ENCODE data around the gene EOLA2. TPM values are rescaled to one million over a fixed set of nuclear protein-coding genes. Genes with fewer than 3 reads are reported as not detected.
A peak's percentile ranks its signal among the peaks of the same experiment; 100 is the strongest.

EOLA2 gene
- total RNA-seq, 1 experiment from 2014 or later, result 27.8 TPM

DNA sequence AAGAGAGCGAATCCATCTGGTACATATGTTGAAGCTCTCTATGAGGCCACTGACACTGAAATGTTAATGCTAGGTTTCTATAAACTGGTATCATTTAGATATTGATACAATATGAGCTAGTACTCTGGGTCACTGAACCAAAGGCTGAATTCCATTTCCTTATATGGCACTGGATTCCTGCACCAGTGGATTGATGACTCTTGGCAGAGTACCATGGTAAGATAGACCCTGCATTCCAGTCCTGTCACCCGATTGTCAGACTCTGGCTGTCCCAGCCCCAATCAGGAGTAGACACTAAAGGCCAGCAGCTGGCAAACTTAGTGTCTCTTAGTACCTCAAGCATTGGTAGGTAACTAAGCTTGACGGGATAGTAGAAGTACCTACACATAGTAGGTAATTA is 44.0 kb upstream of the EOLA2 start:
- Histone ChIP-seq H3K9me3 (ENCODE audit: low read depth, low read length, poor library complexity, severe bottlenecking) (no peaks in the 10 kb centered on the region), H3K27me3 (replicated peaks; ENCODE audit: insufficient read depth, low read depth, low read length, poor library complexity) (no peaks in the 10 kb centered on the region), H3K4me1 (ENCODE audit: insufficient read depth, low read length, poor library complexity, severe bottlenecking) (no peaks in the 10 kb centered on the region), H3K27ac (ENCODE audit: low read depth, low read length, poor library complexity, severe bottlenecking) (no peak overlapping the region), H3K36me3 (ENCODE audit: insufficient read depth, low read length, poor library complexity, severe bottlenecking) (no peaks in the 10 kb centered on the region), H3K4me3 (ENCODE audit: low read depth, low read length, poor library complexity, severe bottlenecking) (no peak overlapping the region)
- POLR2A ChIA-PET (ENCODE audit: low non-redundant PET), result no interaction called here
- TF ChIP-seq, protein P1, sequence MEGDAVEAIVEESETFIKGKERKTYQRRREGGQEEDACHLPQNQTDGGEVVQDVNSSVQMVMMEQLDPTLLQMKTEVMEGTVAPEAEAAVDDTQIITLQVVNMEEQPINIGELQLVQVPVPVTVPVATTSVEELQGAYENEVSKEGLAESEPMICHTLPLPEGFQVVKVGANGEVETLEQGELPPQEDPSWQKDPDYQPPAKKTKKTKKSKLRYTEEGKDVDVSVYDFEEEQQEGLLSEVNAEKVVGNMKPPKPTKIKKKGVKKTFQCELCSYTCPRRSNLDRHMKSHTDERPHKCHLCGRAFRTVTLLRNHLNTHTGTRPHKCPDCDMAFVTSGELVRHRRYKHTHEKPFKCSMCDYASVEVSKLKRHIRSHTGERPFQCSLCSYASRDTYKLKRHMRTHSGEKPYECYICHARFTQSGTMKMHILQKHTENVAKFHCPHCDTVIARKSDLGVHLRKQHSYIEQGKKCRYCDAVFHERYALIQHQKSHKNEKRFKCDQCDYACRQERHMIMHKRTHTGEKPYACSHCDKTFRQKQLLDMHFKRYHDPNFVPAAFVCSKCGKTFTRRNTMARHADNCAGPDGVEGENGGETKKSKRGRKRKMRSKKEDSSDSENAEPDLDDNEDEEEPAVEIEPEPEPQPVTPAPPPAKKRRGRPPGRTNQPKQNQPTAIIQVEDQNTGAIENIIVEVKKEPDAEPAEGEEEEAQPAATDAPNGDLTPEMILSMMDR (conservative IDR thresholded peaks at IDR 0.05; ENCODE audit: low read depth, low read length), result no peak
- peak; percentile 14 for DNase-seq (ENCODE audit: low spot score)
- no TSS peak for BruUV-seq (replicated peaks)
- CTCF ChIA-PET, result no interaction called here
- intact Hi-C loops (cut with micrococcal nuclease; ENCODE audit: unreplicated experiment), result no loop called here

- POLR2A ChIA-PET (ENCODE audit: low non-redundant PET), result no interaction called here
- intact Hi-C loops (cut with micrococcal nuclease; ENCODE audit: unreplicated experiment), result no loop called here
- H3K9me3 ChIP-seq (ENCODE audit: low read depth, low read length, poor library complexity, severe bottlenecking), result no peaks in the 10 kb centered on the region
- CTCF ChIA-PET, result no interaction called here
- H3K4me1 ChIP-seq (ENCODE audit: insufficient read depth, low read length, poor library complexity, severe bottlenecking), result no peaks in the 10 kb centered on the region
- no TSS peak for BruUV-seq (replicated peaks)
- no peak for TF ChIP-seq EZH2 (IDR thresholded peaks at IDR 0.05; ENCODE audit: borderline replicate concordance, low read depth, low read length, poor library complexity, severe bottlenecking)
- TF ChIP-seq, protein P1 (conservative IDR thresholded peaks at IDR 0.05; ENCODE audit: low read depth, low read length), result no peak
- no peaks in the 10 kb centered on the region for H3K36me3 ChIP-seq (ENCODE audit: insufficient read depth, low read length, poor library complexity, severe bottlenecking)
- no peak overlapping the region for H3K27ac ChIP-seq (ENCODE audit: low read depth, low read length, poor library complexity, severe bottlenecking)
- DNase-seq (ENCODE audit: low spot score), result no peak
- H3K4me3 ChIP-seq (ENCODE audit: low read depth, low read length, poor library complexity, severe bottlenecking), result no peak overlapping the region
- no peaks in the 10 kb centered on the region for H3K27me3 ChIP-seq (replicated peaks; ENCODE audit: insufficient read depth, low read depth, low read length, poor library complexity)
Observed at GRCh38 chrX:149979126-149979644, 40.9 kb upstream of the EOLA2 start.

- H3K27me3 ChIP-seq (replicated peaks; ENCODE audit: insufficient read depth, low read depth, low read length, poor library complexity), result no peaks in the 10 kb centered on the region
- ChIA-PET CTCF (no interaction called here), POLR2A (ENCODE audit: low non-redundant PET) (no interaction called here)
- H3K27ac ChIP-seq (ENCODE audit: low read depth, low read length, poor library complexity, severe bottlenecking), result no peak overlapping the region
- intact Hi-C loops (cut with micrococcal nuclease; ENCODE audit: unreplicated experiment), result loop anchor here (1.0 to 5.0 kb wide), 4 partner anchors 402 to 753 kb away; no protein-coding TSS in a partner anchor
- no peaks in the 10 kb centered on the region for H3K4me1 ChIP-seq (ENCODE audit: insufficient read depth, low read length, poor library complexity, severe bottlenecking)
- H3K36me3 ChIP-seq (ENCODE audit: insufficient read depth, low read length, poor library complexity, severe bottlenecking), result no peaks in the 10 kb centered on the region
- no peaks in the 10 kb centered on the region for H3K9me3 ChIP-seq (ENCODE audit: low read depth, low read length, poor library complexity, severe bottlenecking)
- no peak overlapping the region for H3K4me3 ChIP-seq (ENCODE audit: low read depth, low read length, poor library complexity, severe bottlenecking)
- TF ChIP-seq, protein P1 (conservative IDR thresholded peaks at IDR 0.05; ENCODE audit: low read depth, low read length), result peak; percentile 78
- no peak for TF ChIP-seq EZH2 (IDR thresholded peaks at IDR 0.05; ENCODE audit: borderline replicate concordance, low read depth, low read length, poor library complexity, severe bottlenecking)
- no TSS peak for BruUV-seq (replicated peaks)
- peak; percentile 76 for DNase-seq (ENCODE audit: low spot score)
Observed at GRCh38 chrX:149962859-149963757, 24.8 kb upstream of the EOLA2 start.

All from A673 (cell line).